PC-9 (cell line): ENCODE results near the gene TMEM53. TPM values are rescaled to one million over a fixed set of nuclear protein-coding genes. Genes with fewer than 3 reads are reported as not detected.

Experiments used
- BruUV-seq: library from RNA; stranded (reverse); fragments of 400-500 nt; replicated peaks from 2 replicates; lab custom pipeline; 2021; lab: Mats Ljungman, UMichigan
- CTCF ChIA-PET: fragments of 300-600 bp; sonication (Branson Sonifier 250); formaldehyde crosslinking; loops from one replicate; lab custom pipeline; 2022; ENCODE audit warnings: antibody characterized with exemption; lab: Charles Lee
- POLR2A ChIA-PET: fragments of 300-600 bp; sonication (Branson Sonifier 250); formaldehyde crosslinking; loops from one replicate; lab custom pipeline; 2022; ENCODE audit warnings: antibody characterized with exemption; ENCODE audit not compliant: unreplicated experiment; lab: Charles Lee
- DNase-seq, 2 experiments: peaks; one replicate each; pipeline versions ENCODE4 v3.0.0 to v3.0.0-alpha.2; 2015 to 2022; ENCODE audit warnings: mixed read lengths in 1 of 2
- H2AFZ ChIP-seq: fragments of 200-600 bp; sonication (generic); 2 replicates; pipeline ENCODE4 v1.8.1; 2017; ENCODE audit warnings: antibody characterized with exemption
- H3F3A ChIP-seq: fragments of 200-600 bp; sonication (generic); 2 replicates; pipeline ENCODE4 v1.8.1; 2017; ENCODE audit warnings: antibody characterized with exemption, mild to moderate bottlenecking, low read depth; ENCODE audit not compliant: insufficient read depth
- H3K27ac ChIP-seq: fragments of 200-600 bp; sonication (generic); 2 replicates; pipeline ENCODE4 v1.6.1; 2016; ENCODE audit warnings: mixed run types
- H3K27me3 ChIP-seq: fragments of 200-600 bp; sonication (generic); 2 replicates; pipeline ENCODE4 v1.6.1; 2016; ENCODE audit warnings: low read depth, mixed run types; ENCODE audit not compliant: insufficient read depth
- H3K36me3 ChIP-seq: fragments of 200-600 bp; sonication (generic); 2 replicates; pipeline ENCODE4 v1.6.1; 2016; ENCODE audit warnings: low read depth, mixed run types
- H3K4me1 ChIP-seq: fragments of 200-600 bp; sonication (generic); replicated peaks from 2 replicates; pipeline ENCODE4 v1.6.1; 2016; ENCODE audit warnings: mixed run types; ENCODE audit not compliant: insufficient read depth
- H3K4me2 ChIP-seq: fragments of 200-600 bp; sonication (generic); 2 replicates; pipeline ENCODE4 v1.6.1; 2017; ENCODE audit warnings: mixed run types
- H3K4me3 ChIP-seq: fragments of 200-600 bp; sonication (generic); 2 replicates; pipeline ENCODE4 v1.6.1; 2016; ENCODE audit warnings: mixed run types
- H3K79me2 ChIP-seq: fragments of 200-600 bp; sonication (generic); 2 replicates; pipeline ENCODE4 v1.6.1; 2017; ENCODE audit warnings: low read depth, mixed run types
- H3K9me2 ChIP-seq: fragments of 200-600 bp; sonication (generic); 2 replicates; pipeline ENCODE4 v1.8.1; 2017; ENCODE audit warnings: mild to moderate bottlenecking; ENCODE audit not compliant: insufficient read depth
- H3K9me3 ChIP-seq: fragments of 200-600 bp; sonication (generic); 2 replicates; pipeline ENCODE4 v1.8.1; 2016; ENCODE audit warnings: low read depth; ENCODE audit not compliant: insufficient read depth
- H4K20me1 ChIP-seq: fragments of 200-600 bp; sonication (generic); 2 replicates; pipeline ENCODE4 v1.8.1; 2017; ENCODE audit not compliant: insufficient read depth
- EZH2 ChIP-seq: fragments of 200-600 bp; sonication (generic); IDR thresholded peaks from 2 replicates; pipeline ENCODE4 v1.8.0; 2017; ENCODE audit warnings: antibody characterized with exemption, low read depth
- intact Hi-C: fragments of 100-400 bp; cut with micrococcal nuclease; formaldehyde crosslinking; loops from one replicate; pipeline ENCODE4 v1.10.0; 2022; ENCODE audit not compliant: unreplicated experiment
- total RNA-seq: library from RNA; stranded (reverse); gene quantifications from 2 replicates; pipeline ENCODE4 v1.2.3, GENCODE V29; 2021
- TF ChIP-seq, protein P1 (sequence below): fragments of 200-600 bp; sonication (generic); conservative IDR thresholded peaks from 2 replicates; pipeline ENCODE4 v1.6.1; 2017; ENCODE audit warnings: mixed run types, antibody characterized with exemption, mild to moderate bottlenecking, moderate library complexity

TMEM53 gene
- total RNA-seq, 1 experiment from 2014 or later: 36.1 TPM

DNA sequence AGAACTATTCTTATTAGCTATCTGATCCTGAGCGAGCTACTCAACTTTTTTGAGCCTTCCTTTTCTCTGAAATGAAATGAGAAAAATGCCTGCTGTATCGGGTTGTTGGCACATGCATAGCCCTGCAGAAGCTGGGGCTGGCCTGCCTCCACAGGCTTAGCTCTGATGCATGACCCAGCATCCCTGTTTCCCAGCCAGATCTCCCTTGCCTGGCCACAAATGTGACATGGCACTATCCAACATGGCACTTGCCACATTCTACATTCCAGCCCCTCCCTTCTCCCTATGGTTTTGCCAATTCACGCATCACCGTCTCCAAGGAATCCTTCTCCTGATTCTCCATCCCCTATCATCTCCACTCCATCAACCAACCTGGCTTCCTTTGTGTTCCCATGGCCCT lies 42.9 kb upstream of the TMEM53 start:
- ChIA-PET CTCF (no interaction called here), POLR2A (interaction anchor here (0.7 kb wide), 1 partner anchor 101 kb away, joined by 9 read pairs; no protein-coding TSS in a partner anchor)
- DNase-seq: no peak
- Histone ChIP-seq H3K9me3 (no peaks in the 10 kb centered on the region), H3K4me1 (peaks cover 36% of the 10 kb centered on the region), H3K4me2 (no peak overlapping the region), H3K36me3 (no peaks in the 10 kb centered on the region), H3K27me3 (no peaks in the 10 kb centered on the region), H3F3A (peaks cover 36% of the 10 kb centered on the region), H3K4me3 (no peak overlapping the region), H2AFZ (no peak overlapping the region), H3K79me2 (no peaks in the 10 kb centered on the region), H3K9me2 (no peaks in the 10 kb centered on the region), H3K27ac (no peak overlapping the region), H4K20me1 (no peaks in the 10 kb centered on the region)
- TF ChIP-seq, protein P1, sequence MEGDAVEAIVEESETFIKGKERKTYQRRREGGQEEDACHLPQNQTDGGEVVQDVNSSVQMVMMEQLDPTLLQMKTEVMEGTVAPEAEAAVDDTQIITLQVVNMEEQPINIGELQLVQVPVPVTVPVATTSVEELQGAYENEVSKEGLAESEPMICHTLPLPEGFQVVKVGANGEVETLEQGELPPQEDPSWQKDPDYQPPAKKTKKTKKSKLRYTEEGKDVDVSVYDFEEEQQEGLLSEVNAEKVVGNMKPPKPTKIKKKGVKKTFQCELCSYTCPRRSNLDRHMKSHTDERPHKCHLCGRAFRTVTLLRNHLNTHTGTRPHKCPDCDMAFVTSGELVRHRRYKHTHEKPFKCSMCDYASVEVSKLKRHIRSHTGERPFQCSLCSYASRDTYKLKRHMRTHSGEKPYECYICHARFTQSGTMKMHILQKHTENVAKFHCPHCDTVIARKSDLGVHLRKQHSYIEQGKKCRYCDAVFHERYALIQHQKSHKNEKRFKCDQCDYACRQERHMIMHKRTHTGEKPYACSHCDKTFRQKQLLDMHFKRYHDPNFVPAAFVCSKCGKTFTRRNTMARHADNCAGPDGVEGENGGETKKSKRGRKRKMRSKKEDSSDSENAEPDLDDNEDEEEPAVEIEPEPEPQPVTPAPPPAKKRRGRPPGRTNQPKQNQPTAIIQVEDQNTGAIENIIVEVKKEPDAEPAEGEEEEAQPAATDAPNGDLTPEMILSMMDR: no peak
- TF ChIP-seq EZH2: no peak
- intact Hi-C loops: loop anchor here (5.0 kb wide), 1 partner anchor 295 kb away; the partner anchor contains the start of genes HECTD3 and UROD
- BruUV-seq: no TSS peak

DNA sequence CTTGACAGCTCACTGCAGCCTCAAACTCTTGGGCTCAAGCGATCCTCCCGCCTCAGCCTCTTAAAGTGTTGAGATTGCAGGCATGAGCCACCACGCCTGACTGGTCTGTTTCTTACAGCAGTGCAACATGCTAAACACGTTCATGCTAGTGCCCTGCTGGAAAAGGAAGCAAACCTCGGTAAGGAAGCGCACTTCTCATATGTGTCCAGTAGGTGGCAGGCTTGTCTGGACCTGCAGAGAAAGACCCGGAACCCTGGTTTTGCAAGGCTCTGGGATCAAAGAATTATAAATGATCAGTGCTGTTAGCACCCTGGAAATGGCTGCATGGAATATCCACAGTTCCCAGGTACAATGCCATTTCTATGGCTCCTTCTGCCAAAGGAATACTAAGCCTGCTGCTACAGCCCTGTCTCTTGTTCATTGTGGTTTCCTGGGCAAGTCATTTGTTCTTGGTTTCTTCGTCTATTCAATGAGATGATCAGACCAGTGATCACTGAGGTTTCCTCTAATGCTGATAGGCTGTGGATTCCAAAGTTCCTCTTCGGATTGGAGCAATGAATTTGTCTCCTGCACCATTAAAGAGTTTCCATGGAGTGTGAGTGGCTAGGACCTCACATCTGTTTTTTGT lies 40.8 kb upstream of the TMEM53 start:
- TF ChIP-seq, protein P1: peak; percentile 91
- no peak for TF ChIP-seq EZH2
- Histone ChIP-seq H4K20me1 (no peaks in the 10 kb centered on the region), H3K4me2 (no peak overlapping the region), H3K4me3 (no peak overlapping the region), H3K9me2 (no peaks in the 10 kb centered on the region), H3K36me3 (no peaks in the 10 kb centered on the region), H3K27me3 (no peaks in the 10 kb centered on the region), H3K27ac (no peak overlapping the region), H2AFZ (no peak overlapping the region), H3K79me2 (no peaks in the 10 kb centered on the region), H3K4me1 (peaks cover 21% of the 10 kb centered on the region), H3F3A (peaks cover 21% of the 10 kb centered on the region), H3K9me3 (no peaks in the 10 kb centered on the region)
- no TSS peak for BruUV-seq
- ChIA-PET POLR2A (no interaction called here), CTCF (interaction anchor here (0.5 to 0.7 kb wide), 4 partner anchors 15 to 1170 kb away, joined by 3 to 5 read pairs (median 4); no protein-coding TSS in a partner anchor)
- intact Hi-C loops: loop anchor here (1.0 to 5.0 kb wide), 3 partner anchors 12 to 297 kb away; partner anchors contain the start of genes ARMH1, HECTD3, TMEM53 and UROD
- peak; percentile 64 to 69 for DNase-seq

DNA sequence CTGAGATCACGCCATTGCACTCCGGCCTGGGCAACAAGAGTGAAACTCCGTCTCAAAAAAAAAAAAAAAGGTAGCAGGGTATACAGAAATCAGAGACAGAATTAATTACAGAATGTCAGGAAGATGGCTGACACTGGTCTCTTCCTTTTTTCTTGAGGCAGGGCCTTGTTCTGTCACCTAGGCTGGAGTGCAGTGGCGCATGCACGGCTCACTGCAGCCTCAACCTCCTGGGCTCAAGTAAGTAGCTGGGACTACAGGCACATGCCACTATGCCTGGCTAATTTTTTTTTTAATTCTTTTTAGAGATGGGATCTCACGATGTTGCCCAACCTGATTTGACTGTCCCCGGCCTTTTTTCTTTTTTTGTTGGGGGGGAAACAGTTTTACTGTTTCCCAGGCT lies 40.3 kb upstream of the TMEM53 start:
- no peak for DNase-seq
- Histone ChIP-seq H3K36me3 (no peaks in the 10 kb centered on the region), H3K27me3 (no peaks in the 10 kb centered on the region), H3K9me2 (no peaks in the 10 kb centered on the region), H3K9me3 (no peaks in the 10 kb centered on the region), H3K79me2 (no peaks in the 10 kb centered on the region), H3K4me1 (peaks cover 26% of the 10 kb centered on the region), H3K4me3 (no peak overlapping the region), H3K4me2 (no peak overlapping the region), H2AFZ (no peak overlapping the region), H4K20me1 (no peaks in the 10 kb centered on the region), H3F3A (peaks cover 21% of the 10 kb centered on the region), H3K27ac (no peak overlapping the region)
- intact Hi-C loops: no loop called here
- CTCF ChIA-PET: interaction anchor here (0.5 to 0.7 kb wide), 5 partner anchors 14 to 1170 kb away, joined by 3 to 5 read pairs (median 3); no protein-coding TSS in a partner anchor
- POLR2A ChIA-PET: no interaction called here
- TF ChIP-seq, protein P1: no peak
- no peak for TF ChIP-seq EZH2
- BruUV-seq: no TSS peak
